Natural killer cell (primary cell): Measurements from ENCODE around the gene PPFIA2. TPM values are rescaled to one million over a fixed set of nuclear protein-coding genes. Genes with fewer than 3 reads are reported as not detected.

Experiments used
- ATAC-seq, 3 donors: fragments of 150-1000 bp in 2 of 3; fragments of 200-7000 bp in 1 of 3; cut with Tn5 transposase; 1 replicate in 1 of 3; 2 replicates in 2 of 3; pipeline ENCODE4 v1.10.0; 2021; ENCODE audit warnings: mild to moderate bottlenecking in 2 of 3, moderate library complexity in 2 of 3
- DNase-seq, 2 donors: peaks; one replicate each; pipeline versions ENCODE4 v3.0.0 to v3.0.0-alpha.2; 2013 to 2021; ENCODE audit warnings: mixed read lengths in 1 of 2
- H3K27ac ChIP-seq: one replicate; pipeline ENCODE4 v1.5.1; 2013; ENCODE audit warnings: mild to moderate bottlenecking, low read length
- H3K27me3 ChIP-seq: one replicate; pipeline ENCODE4 v1.6.1; 2013; ENCODE audit warnings: low read length; ENCODE audit not compliant: control insufficient read depth, insufficient read depth
- H3K36me3 ChIP-seq: one replicate; pipeline ENCODE4 v1.6.1; 2013; ENCODE audit warnings: low read length; ENCODE audit not compliant: control insufficient read depth, insufficient read depth
- H3K4me1 ChIP-seq: one replicate; pipeline ENCODE4 v1.6.1; 2013; ENCODE audit warnings: low read length; ENCODE audit not compliant: control insufficient read depth, insufficient read depth
- H3K4me3 ChIP-seq: one replicate; pipeline ENCODE4 v1.5.1; 2013; ENCODE audit warnings: low read length
- H3K9me3 ChIP-seq: one replicate; pipeline ENCODE4 v1.6.1; 2013; ENCODE audit warnings: low read length; ENCODE audit not compliant: control insufficient read depth, insufficient read depth
- H3K27ac Mint-ChIP-seq, 2 donors: one replicate each; pipeline ENCODE4 v1.8.0; 2022; ENCODE audit warnings: mild to moderate bottlenecking in 2 of 2, mixed read lengths in 2 of 2, moderate library complexity in 1 of 2
- H3K27me3 Mint-ChIP-seq, 2 donors: one replicate each; pipeline ENCODE4 v1.8.0; 2022; ENCODE audit warnings: low read depth in 2 of 2, mixed read lengths in 2 of 2
- H3K36me3 Mint-ChIP-seq: one replicate; pipeline ENCODE4 v1.8.0; 2022; ENCODE audit warnings: mixed read lengths
- H3K4me1 Mint-ChIP-seq, 2 donors: one replicate each; pipeline ENCODE4 v1.8.0; 2022; ENCODE audit warnings: mixed read lengths in 2 of 2
- H3K4me3 Mint-ChIP-seq: one replicate; pipeline ENCODE4 v1.8.0; 2022; ENCODE audit warnings: mild to moderate bottlenecking, moderate library complexity, mixed read lengths
- H3K9me3 Mint-ChIP-seq, 2 donors: one replicate each; pipeline ENCODE4 v1.8.0; 2022; ENCODE audit warnings: mixed read lengths in 2 of 2
- CTCF ChIP-seq: fragments of 200-600 bp; IDR thresholded peaks from one replicate; pipeline ENCODE4 v1.8.0; 2022; ENCODE audit warnings: antibody characterized with exemption
- WGBS: methylation state at CpG from one replicate; pipeline ENCODE4 v1.1.7; 2013; ENCODE audit warnings: missing lambda C conversion rate; ENCODE audit not compliant: insufficient coverage; 5-methylcytosine and 5-hydroxymethylcytosine counted together
- intact Hi-C: fragments of 100-400 bp; cut with micrococcal nuclease; formaldehyde crosslinking; loops from one replicate; pipeline ENCODE4 v1.14.2; 2022
- total RNA-seq, 4 donors: library from RNA; stranded (reverse); fragments of 120-200 nt in 1 of 4; gene quantifications; one replicate each; pipeline versions ENCODE4 v1.2.3 to v1.2.4, GENCODE V29; 2013 to 2022

Gene PPFIA2
- total RNA-seq, 3 donors from 2014 or later (not counting 1 experiment from before 2014, with no cell fraction given): not detected

GRCh38 chr12:81758421-81759189 lies 545 bp downstream of the PPFIA2 start:
- no peaks in the 10 kb centered on the region for H3K36me3 ChIP-seq
- no peaks in the 10 kb centered on the region for H3K36me3 Mint-ChIP-seq
- DNase-seq (peak in 1 of 2 donors; percentile 15), ATAC-seq (peak in 1 of 3 donors; percentile 29)
- no peak overlapping the region for H3K27ac ChIP-seq
- H3K4me3 Mint-ChIP-seq: peak overlapping the region; percentile 49
- no peaks in the 10 kb centered on the region for H3K9me3 ChIP-seq
- TF ChIP-seq CTCF: no peak
- H3K27me3 ChIP-seq: peaks cover 28% of the 10 kb centered on the region
- no peaks in the 10 kb centered on the region for H3K9me3 Mint-ChIP-seq
- WGBS: 2% methylated on average over 43 of the region's 50 CpGs
- H3K4me1 Mint-ChIP-seq: peaks cover 10 to 18% of the 10 kb centered on the region in 2 donors
- H3K4me1 ChIP-seq: peaks cover 20% of the 10 kb centered on the region
- H3K27me3 Mint-ChIP-seq: peaks cover 27 to 57% of the 10 kb centered on the region in 2 donors
- intact Hi-C loops: no loop called here
- no peak overlapping the region for H3K4me3 ChIP-seq
- no peak overlapping the region for H3K27ac Mint-ChIP-seq

- H3K27me3 ChIP-seq: peaks cover 28% of the 10 kb centered on the region
- TF ChIP-seq CTCF: no peak
- Mint-ChIP-seq H3K36me3 (no peaks in the 10 kb centered on the region), H3K4me3 (peak overlapping the region; percentile 53), H3K4me1 (peaks cover 10 to 18% of the 10 kb centered on the region in 2 donors), H3K9me3 (no peaks in the 10 kb centered on the region), H3K27ac (no peak overlapping the region), H3K27me3 (peaks cover 29 to 57% of the 10 kb centered on the region in 2 donors)
- H3K36me3 ChIP-seq: no peaks in the 10 kb centered on the region
- H3K4me1 ChIP-seq: peaks cover 20% of the 10 kb centered on the region
- H3K27ac ChIP-seq: no peak overlapping the region
- no peak for ATAC-seq
- H3K9me3 ChIP-seq: no peaks in the 10 kb centered on the region
- intact Hi-C loops: no loop called here
- no peak for DNase-seq
- WGBS: 21% methylated on average over 6 of the region's 7 CpGs
- no peak overlapping the region for H3K4me3 ChIP-seq
Observed at GRCh38 chr12:81757731-81758365, 1.3 kb downstream of the PPFIA2 start.

GRCh38 chr12:81729781-81730180 lies 29.4 kb downstream of the PPFIA2 start:
- ATAC-seq: no peak
- Mint-ChIP-seq H3K27ac (no peak overlapping the region), H3K27me3 (peaks cover 0 to 5% of the 10 kb centered on the region in 2 donors)

More at GRCh38 chr12:81729781-81730180, 29.4 kb downstream of the PPFIA2 start:
- Histone ChIP-seq H3K27ac (no peak overlapping the region), H3K27me3 (no peaks in the 10 kb centered on the region), H3K4me1 (no peaks in the 10 kb centered on the region), H3K9me3 (no peaks in the 10 kb centered on the region), H3K36me3 (no peaks in the 10 kb centered on the region), H3K4me3 (no peak overlapping the region)
- no peak overlapping the region for H3K4me3 Mint-ChIP-seq
- DNase-seq: no peak
- TF ChIP-seq CTCF: no peak
- WGBS: 94% methylated on average over 1 of the region's 2 CpGs
- no peaks in the 10 kb centered on the region for H3K9me3 Mint-ChIP-seq
- no peaks in the 10 kb centered on the region for H3K4me1 Mint-ChIP-seq
- H3K36me3 Mint-ChIP-seq: no peaks in the 10 kb centered on the region
- intact Hi-C loops: no loop called here
